Choroid plexus epithelial cell (primary cell): ENCODE data around the gene RPAP3.

Source experiments
- DNase-seq: peaks from one replicate; pipeline ENCODE4 v3.0.0-alpha.2; 2010; ENCODE audit warnings: low read depth
- H3K4me3 ChIP-seq: 2 replicates; pipeline ENCODE4 v1.5.1; 2011; ENCODE audit warnings: low read depth, mild to moderate bottlenecking, control low read depth, low read length, moderate library complexity
- TF ChIP-seq, protein P1 (sequence below): conservative IDR thresholded peaks from 2 replicates; pipeline ENCODE4 v1.5.1; 2011; ENCODE audit warnings: low read depth, mild to moderate bottlenecking, control low read depth, inconsistent platforms, low read length, moderate library complexity

The RPAP3 gene

DNA sequence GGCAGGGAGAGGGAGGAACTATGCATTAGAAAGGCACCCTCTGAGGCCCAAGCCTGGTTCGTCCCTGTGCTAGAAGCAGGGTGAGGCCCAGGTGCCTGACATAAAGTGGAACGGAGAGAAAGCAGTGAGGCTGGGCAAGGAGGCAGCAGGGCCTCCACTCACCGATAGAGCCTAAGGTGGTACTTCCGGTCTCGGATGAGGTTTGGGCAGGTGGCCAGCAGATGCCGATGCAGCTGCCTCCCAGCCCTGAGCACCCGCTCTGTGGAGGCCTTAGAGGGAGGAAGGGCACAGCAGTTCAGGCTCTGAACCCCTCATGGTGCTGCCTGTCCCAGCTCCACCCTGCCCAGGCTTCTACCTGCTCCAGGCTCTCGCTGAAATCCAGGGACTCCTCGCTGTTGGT lies 45.7 kb upstream of the RPAP3 start:
- no peak overlapping the region for H3K4me3 ChIP-seq

DNA sequence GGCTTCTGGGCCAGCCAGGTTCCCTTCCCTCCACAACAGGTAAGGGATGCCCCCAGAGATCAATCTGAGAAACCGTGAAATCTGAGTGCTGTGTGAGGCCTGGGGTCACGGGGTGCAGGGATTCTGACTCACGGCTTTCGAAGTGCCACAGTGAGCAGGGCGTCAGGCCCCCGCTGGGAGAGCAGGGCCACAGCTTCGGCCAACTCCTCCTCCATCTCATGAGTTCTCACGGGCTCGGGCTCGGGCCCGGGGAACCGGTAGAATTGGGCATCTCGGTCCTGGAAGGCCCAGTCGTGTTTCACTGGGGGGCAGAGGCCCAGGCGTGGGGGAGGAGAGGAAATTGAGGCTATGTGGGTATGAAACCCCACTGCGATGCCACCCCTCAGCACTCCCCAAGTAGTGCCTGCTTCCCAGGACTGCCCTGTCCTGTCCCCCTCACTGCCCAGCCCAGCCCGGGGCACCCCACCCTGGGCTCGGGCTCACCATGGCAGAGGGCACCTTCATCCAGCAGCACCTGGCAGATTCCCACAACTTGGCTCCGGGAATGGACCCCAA lies 45.2 kb upstream of the RPAP3 start:
- no peak overlapping the region for H3K4me3 ChIP-seq
- TF ChIP-seq, protein P1, sequence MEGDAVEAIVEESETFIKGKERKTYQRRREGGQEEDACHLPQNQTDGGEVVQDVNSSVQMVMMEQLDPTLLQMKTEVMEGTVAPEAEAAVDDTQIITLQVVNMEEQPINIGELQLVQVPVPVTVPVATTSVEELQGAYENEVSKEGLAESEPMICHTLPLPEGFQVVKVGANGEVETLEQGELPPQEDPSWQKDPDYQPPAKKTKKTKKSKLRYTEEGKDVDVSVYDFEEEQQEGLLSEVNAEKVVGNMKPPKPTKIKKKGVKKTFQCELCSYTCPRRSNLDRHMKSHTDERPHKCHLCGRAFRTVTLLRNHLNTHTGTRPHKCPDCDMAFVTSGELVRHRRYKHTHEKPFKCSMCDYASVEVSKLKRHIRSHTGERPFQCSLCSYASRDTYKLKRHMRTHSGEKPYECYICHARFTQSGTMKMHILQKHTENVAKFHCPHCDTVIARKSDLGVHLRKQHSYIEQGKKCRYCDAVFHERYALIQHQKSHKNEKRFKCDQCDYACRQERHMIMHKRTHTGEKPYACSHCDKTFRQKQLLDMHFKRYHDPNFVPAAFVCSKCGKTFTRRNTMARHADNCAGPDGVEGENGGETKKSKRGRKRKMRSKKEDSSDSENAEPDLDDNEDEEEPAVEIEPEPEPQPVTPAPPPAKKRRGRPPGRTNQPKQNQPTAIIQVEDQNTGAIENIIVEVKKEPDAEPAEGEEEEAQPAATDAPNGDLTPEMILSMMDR, result no peak
- no peak for DNase-seq

More for the DNA sequence above, 45.7 kb upstream of the RPAP3 start:
- no peak for DNase-seq
- TF ChIP-seq, protein P1, result no peak

DNA sequence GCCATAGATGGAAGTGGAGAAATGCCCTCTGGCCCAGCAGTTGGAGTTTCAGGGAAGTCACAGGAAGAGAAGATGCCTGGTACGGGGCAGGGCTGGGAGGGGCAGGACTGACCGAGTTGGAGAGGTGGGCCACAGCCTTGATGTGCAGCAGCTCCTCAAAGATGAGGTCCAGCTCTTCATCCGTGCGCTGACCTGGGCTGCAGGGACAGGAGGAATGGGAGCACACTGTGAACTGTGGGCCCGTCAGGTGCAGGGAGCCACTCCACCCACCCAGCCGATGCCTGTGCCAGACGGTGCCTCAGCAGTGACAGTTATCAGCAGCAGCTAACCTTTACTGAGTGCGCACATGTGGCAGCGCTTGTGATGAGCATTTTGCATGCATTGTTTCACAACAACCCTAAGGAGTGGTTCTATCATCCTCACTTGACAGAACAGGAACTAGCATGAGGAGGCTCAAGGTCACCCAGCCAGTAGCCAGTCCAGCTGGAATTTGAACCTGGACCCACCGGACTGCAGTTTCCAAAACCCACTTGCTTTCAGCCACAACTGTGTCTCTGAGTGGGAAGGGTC lies 44.5 kb upstream of the RPAP3 start:
- TF ChIP-seq, protein P1, result no peak
- no peak overlapping the region for H3K4me3 ChIP-seq
- no peak for DNase-seq

DNA sequence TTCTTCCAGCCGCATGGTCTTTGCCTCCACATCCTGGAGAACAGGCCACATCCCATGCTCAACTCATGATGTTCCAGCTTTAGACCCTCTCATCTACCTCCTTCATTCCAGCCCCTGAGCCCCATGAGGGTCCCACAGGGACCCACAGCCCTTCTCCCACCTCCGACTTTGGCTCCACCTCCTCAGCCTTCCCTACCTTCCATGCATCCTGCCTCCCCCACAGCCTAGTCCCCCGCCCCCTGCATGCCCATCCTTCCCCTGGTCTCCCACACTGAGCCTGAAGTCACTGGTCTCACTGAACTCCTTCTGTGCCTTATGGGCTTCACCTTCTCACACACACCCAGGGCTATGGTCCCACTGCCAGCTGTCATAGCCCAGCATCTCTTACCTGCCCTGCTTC lies 43.1 kb upstream of the RPAP3 start:
- TF ChIP-seq, protein P1, result no peak
- no peak for DNase-seq
- no peak overlapping the region for H3K4me3 ChIP-seq

DNA sequence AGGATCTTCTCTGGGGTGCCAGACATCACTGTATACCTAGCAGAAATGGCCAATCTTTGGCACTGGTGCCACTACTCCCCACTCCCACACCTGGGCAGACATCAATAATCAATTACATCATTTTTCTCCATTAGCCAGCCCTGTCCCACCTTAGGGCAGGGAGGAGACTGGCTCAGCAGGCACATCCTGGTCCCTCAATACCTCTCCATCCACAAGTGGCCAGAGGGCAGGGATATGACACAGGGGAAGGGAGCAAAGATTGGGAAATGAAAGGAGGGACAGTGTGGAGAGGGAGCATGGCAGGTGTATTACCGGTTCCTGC lies 42.6 kb upstream of the RPAP3 start:
- H3K4me3 ChIP-seq, result no peak overlapping the region
- DNase-seq, result no peak
- TF ChIP-seq, protein P1, result no peak

DNA sequence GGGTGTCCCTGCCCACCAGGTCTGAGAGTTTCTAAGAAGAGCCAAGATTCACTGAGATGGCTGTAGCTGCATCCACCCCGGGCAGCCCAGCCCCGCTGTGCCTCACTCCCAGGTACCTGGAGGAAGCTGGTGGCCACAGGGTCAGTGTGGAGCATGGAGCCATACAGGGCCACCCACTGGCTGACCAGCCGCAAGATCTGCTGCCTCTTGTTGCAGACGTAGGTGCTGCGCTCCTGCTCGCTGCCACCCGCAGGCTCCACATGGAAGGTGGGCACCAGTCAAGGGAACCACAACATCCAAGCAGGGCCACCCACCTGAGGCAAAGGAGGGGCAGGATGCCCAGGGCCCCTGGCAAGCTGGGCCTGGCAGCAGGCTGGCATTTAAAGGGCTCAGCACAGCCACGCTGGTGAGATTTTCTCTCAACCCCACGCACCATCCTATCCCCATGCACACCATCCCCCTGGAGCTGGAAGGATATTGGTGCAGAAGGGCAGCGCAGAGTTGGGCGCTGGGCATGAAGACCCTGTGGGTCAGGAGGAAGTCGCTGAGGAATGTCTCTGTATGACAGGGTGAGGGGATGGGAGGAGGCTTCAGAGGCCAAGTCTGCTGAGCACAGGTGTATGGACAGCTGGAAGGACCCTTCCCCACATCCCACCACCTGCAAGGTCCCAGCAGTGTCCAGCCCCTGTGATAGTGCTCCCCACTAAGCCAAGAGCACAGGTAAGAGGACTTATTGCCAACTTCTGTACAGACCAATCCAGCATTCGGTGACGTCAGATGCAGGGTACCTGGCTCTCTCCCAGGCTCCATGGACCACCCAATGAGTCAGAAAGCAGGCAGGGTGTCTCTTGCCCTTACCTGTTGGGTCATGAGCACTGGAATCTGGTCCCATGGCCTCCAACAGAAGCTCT lies 42.0 kb upstream of the RPAP3 start:
- no peak for DNase-seq
- TF ChIP-seq, protein P1, result no peak
- H3K4me3 ChIP-seq, result no peak overlapping the region
